ENCODE results near the gene GADD45GIP1.

The GADD45GIP1 gene

GRCh38 chr19:12924621-12925310 lies 32.3 kb downstream of the GADD45GIP1 start:
- Histone ChIP-seq H3K79me2 (ENCODE audit: insufficient read depth, low read length) (peaks cover 24% of the 10 kb centered on the region), H3K9ac (ENCODE audit: low read depth, low read length, poor library complexity, severe bottlenecking) (no peak overlapping the region), H3K4me3 (ENCODE audit: low read length, poor library complexity, severe bottlenecking) (no peak overlapping the region), H3K9me3 (ENCODE audit: insufficient read depth, low read depth, low read length) (no peaks in the 10 kb centered on the region), H2AFZ (ENCODE audit: low read length) (no peak overlapping the region), H3K4me2 (ENCODE audit: low read depth, low read length, poor library complexity, severe bottlenecking) (no peak overlapping the region), H3F3A (ENCODE audit: low read depth) (no peaks in the 10 kb centered on the region; the same call in 1 of the 2 replicates), H3K9me2 (replicated peaks; ENCODE audit: low read depth, low read length) (no peaks in the 10 kb centered on the region), H3K27me3 (ENCODE audit: insufficient read depth, low read length, poor library complexity, severe bottlenecking) (no peaks in the 10 kb centered on the region), H3K4me1 (ENCODE audit: insufficient read depth, low read length, poor library complexity, severe bottlenecking) (no peaks in the 10 kb centered on the region), H4K20me1 (ENCODE audit: insufficient read depth, low read length, poor library complexity, severe bottlenecking) (no peaks in the 10 kb centered on the region), H3K36me3 (ENCODE audit: insufficient read depth, low read length) (peaks cover 58% of the 10 kb centered on the region; the same call in 1 of the 2 replicates)
- TF ChIP-seq CTCF (conservative IDR thresholded peaks at IDR 0.05; ENCODE audit: low read length) (no peak), EZH2phosphoT487 (IDR thresholded peaks at IDR 0.05; ENCODE audit: borderline replicate concordance) (no peak)

- peaks cover 13% of the 10 kb centered on the region; the same call in 1 of the 2 replicates for H3K79me2 ChIP-seq (ENCODE audit: insufficient read depth, low read length)
- no peak overlapping the region for H2AFZ ChIP-seq (ENCODE audit: low read length)
- no peaks in the 10 kb centered on the region for H4K20me1 ChIP-seq (ENCODE audit: insufficient read depth, low read length, poor library complexity, severe bottlenecking)
- no peak overlapping the region for H3K4me2 ChIP-seq (ENCODE audit: low read depth, low read length, poor library complexity, severe bottlenecking)
- H3K27me3 ChIP-seq (ENCODE audit: insufficient read depth, low read length, poor library complexity, severe bottlenecking): no peaks in the 10 kb centered on the region
- TF ChIP-seq CTCF (conservative IDR thresholded peaks at IDR 0.05; ENCODE audit: low read length): no peak
- TF ChIP-seq EZH2phosphoT487 (IDR thresholded peaks at IDR 0.05; ENCODE audit: borderline replicate concordance): no peak
- H3K9me2 ChIP-seq (replicated peaks; ENCODE audit: low read depth, low read length): no peaks in the 10 kb centered on the region
- peaks cover 9% of the 10 kb centered on the region for H3K4me1 ChIP-seq (ENCODE audit: insufficient read depth, low read length, poor library complexity, severe bottlenecking)
- no peaks in the 10 kb centered on the region; the same call in 1 of the 2 replicates for H3F3A ChIP-seq (ENCODE audit: low read depth)
- H3K4me3 ChIP-seq (ENCODE audit: low read length, poor library complexity, severe bottlenecking): no peak overlapping the region
- no peak overlapping the region for H3K9ac ChIP-seq (ENCODE audit: low read depth, low read length, poor library complexity, severe bottlenecking)
- H3K36me3 ChIP-seq (ENCODE audit: insufficient read depth, low read length): peaks cover 44% of the 10 kb centered on the region; the same call in 1 of the 2 replicates
- no peaks in the 10 kb centered on the region for H3K9me3 ChIP-seq (ENCODE audit: insufficient read depth, low read depth, low read length)
These were observed 34.1 kb downstream of the GADD45GIP1 start for GRCh38 chr19:12922959-12923358.

- H3K36me3 ChIP-seq (ENCODE audit: insufficient read depth, low read length): peaks cover 31% of the 10 kb centered on the region; the same call in 1 of the 2 replicates
- peaks cover 11% of the 10 kb centered on the region for H3K4me1 ChIP-seq (ENCODE audit: insufficient read depth, low read length, poor library complexity, severe bottlenecking)
- no peaks in the 10 kb centered on the region for H4K20me1 ChIP-seq (ENCODE audit: insufficient read depth, low read length, poor library complexity, severe bottlenecking)
- H3K27me3 ChIP-seq (ENCODE audit: insufficient read depth, low read length, poor library complexity, severe bottlenecking): no peaks in the 10 kb centered on the region
- H3K9me2 ChIP-seq (replicated peaks; ENCODE audit: low read depth, low read length): no peaks in the 10 kb centered on the region
- H3K9ac ChIP-seq (ENCODE audit: low read depth, low read length, poor library complexity, severe bottlenecking): no peak overlapping the region
- H3F3A ChIP-seq (ENCODE audit: low read depth): no peaks in the 10 kb centered on the region; the same call in 1 of the 2 replicates
- TF ChIP-seq EZH2phosphoT487 (IDR thresholded peaks at IDR 0.05; ENCODE audit: borderline replicate concordance) (no peak), CTCF (conservative IDR thresholded peaks at IDR 0.05; ENCODE audit: low read length) (no peak)
- H3K4me2 ChIP-seq (ENCODE audit: low read depth, low read length, poor library complexity, severe bottlenecking): no peak overlapping the region
- peaks cover 7% of the 10 kb centered on the region; the same call in 1 of the 2 replicates for H3K79me2 ChIP-seq (ENCODE audit: insufficient read depth, low read length)
- no peak overlapping the region for H3K4me3 ChIP-seq (ENCODE audit: low read length, poor library complexity, severe bottlenecking)
- H2AFZ ChIP-seq (ENCODE audit: low read length): no peak overlapping the region
- H3K9me3 ChIP-seq (ENCODE audit: insufficient read depth, low read depth, low read length): no peaks in the 10 kb centered on the region
These were observed 36.0 kb downstream of the GADD45GIP1 start for GRCh38 chr19:12921047-12921446.
